Vagina (tissue), 2 donors: ENCODE results near the gene ZBTB16.

Experiments
- POLR2A ChIP-seq, 2 donors: fragments of 450-650 bp; IDR thresholded peaks; one replicate each; pipeline ENCODE4 v1.6.1; 2017; ENCODE audit warnings: antibody characterized with exemption in 2 of 2, mild to moderate bottlenecking in 2 of 2, moderate library complexity in 2 of 2
- POLR2AphosphoS5 ChIP-seq, 2 donors: sonication (generic); formaldehyde crosslinking; IDR thresholded peaks; one replicate each; pipeline ENCODE4 v1.9.0; 2017; ENCODE audit warnings: antibody characterized with exemption in 2 of 2, mild to moderate bottlenecking in 2 of 2, low read depth in 1 of 2; ENCODE audit not compliant: insufficient read depth in 1 of 2
- TF ChIP-seq, protein P1 (sequence below), 3 experiments: fragments of 450-650 bp in 2 of 3; fragments of 200-600 bp in 1 of 3; sonication (generic) in 1 of 3; IDR thresholded peaks; one replicate each; pipeline ENCODE4 v1.5.1; 2017 to 2019; ENCODE audit warnings: antibody characterized with exemption in 3 of 3, mild to moderate bottlenecking in 2 of 3, moderate library complexity in 2 of 3

DNA sequence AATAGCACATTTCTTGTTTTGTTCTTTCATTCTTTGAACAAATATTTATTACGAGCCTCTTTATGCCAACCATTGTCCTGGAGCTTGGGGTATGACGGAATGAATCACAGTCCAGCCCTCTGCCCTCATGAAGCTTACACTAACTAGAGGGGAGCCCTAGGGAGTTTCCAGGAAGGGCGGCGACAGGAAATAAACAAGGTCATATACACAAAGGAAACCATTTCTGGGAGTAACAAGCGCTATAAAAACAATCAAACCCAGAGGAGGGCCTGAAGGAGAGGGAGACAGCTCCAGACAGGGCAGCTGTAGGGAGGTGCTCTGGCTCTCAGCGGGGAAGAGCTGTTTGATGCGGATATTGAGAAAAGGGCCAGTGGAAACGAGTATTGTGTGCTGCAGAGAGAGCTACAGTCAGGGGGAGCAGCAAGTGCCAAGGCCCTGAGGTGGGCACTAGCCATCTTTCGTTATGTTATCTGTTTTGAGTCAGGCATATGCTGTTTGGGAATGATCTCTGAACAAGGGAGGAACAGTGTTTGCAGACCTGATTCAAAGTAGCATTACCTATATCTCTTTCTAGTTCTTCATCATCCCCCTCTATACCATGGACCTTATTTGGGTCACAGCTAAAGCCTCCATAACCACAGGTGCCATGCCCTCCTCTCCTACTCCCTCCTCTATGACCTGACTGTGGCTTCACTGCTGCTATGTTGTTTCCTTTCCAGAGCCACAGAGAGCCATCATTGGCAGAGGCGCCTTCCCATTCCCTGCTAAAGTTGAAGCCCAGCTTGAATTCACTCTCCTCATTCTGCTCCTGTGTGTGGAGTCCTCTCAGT lies 15.3 kb upstream of the ZBTB16 start:
- TF ChIP-seq, protein P1, sequence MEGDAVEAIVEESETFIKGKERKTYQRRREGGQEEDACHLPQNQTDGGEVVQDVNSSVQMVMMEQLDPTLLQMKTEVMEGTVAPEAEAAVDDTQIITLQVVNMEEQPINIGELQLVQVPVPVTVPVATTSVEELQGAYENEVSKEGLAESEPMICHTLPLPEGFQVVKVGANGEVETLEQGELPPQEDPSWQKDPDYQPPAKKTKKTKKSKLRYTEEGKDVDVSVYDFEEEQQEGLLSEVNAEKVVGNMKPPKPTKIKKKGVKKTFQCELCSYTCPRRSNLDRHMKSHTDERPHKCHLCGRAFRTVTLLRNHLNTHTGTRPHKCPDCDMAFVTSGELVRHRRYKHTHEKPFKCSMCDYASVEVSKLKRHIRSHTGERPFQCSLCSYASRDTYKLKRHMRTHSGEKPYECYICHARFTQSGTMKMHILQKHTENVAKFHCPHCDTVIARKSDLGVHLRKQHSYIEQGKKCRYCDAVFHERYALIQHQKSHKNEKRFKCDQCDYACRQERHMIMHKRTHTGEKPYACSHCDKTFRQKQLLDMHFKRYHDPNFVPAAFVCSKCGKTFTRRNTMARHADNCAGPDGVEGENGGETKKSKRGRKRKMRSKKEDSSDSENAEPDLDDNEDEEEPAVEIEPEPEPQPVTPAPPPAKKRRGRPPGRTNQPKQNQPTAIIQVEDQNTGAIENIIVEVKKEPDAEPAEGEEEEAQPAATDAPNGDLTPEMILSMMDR (IDR thresholded peaks at IDR 0.05), result no peak
- TF ChIP-seq POLR2AphosphoS5 (IDR thresholded peaks at IDR 0.05; ENCODE audit: insufficient read depth in 1 of 2, low read depth in 1 of 2) (no peak), POLR2A (IDR thresholded peaks at IDR 0.05) (no peak)
